Stimulated activated naive CD8-positive, alpha-beta T cell treated with anti-CD3 and anti-CD28 coated beads, Interleukin-15, Interleukin-2, amounts not matched to agents 100 U/mL and 50 U/mL, for 24 hours (primary cell): ENCODE results near the gene UBR2.

Source experiments
- ATAC-seq: fragments of 150-1000 bp; cut with Tn5 transposase; one replicate; pipeline ENCODE4 v1.10.0; 2021
- DNase-seq: peaks from one replicate; pipeline ENCODE4 v3.0.0; 2021

UBR2 gene

DNA sequence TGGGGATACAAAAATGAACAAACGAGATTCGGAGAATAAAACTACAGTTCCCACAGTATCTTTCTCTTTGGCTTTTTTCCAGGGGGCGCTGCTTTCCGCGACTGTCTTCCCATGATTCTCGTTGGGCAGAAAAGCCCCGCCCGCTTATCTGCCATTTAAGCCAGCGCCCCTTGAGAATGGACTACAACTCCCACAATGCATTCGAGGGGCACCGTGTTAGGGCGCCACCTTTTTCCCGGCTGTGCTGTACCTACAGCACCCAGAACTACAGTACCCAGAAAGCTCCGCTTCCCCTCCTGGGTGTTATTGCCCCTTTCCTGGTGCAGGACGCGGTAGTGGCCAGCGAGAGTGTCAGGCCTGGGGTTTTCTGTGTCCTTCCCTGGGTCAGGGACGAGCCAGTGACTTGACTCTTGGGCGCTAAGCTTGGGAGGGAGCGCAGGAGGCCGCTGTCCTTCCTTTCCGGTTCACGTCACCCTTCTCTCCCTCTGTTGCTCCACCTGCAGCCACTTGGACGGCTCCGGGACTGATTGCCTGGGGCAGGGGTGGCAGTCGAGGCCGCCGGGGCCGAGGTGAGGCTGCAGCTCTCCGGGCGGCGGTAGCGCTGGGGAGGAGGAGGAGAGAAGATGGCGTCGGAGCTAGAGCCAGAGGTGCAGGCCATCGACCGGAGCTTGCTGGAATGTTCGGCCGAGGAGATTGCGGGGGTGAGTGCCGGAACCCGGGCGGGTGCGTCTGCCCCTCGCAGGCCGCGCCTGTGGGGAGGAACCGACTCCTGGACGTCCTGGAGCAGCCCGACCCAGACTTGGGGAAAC lies at the start of gene UBR2:
TSS of gene UBR2 (plus strand) at position 333 of the 809 bp plus-strand sequence. CDS start at position 624, 291 bp downstream.
- peak; percentile 90 for DNase-seq
- peak; percentile 100 for ATAC-seq

DNA sequence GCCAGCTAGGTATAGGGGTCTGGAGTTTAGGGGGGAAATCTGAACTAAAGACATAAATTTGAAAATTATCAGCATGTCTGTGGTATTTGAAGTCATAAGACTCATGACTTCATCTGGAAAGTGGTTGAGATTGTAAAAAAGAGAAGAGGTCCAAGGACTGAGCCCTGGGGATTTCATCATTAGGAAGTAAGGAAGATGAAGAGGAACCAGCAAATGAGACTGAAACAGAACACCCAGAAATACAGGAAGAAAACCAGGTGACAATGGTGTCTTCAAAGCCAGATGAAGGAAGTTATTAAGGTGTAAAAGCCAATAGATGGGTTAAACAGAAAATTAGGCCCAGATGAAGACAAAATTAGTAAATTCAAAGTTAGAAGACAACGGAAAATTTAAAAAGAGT lies 49.1 kb upstream of the UBR2 start:
- no peak for ATAC-seq
- DNase-seq, result no peak

DNA sequence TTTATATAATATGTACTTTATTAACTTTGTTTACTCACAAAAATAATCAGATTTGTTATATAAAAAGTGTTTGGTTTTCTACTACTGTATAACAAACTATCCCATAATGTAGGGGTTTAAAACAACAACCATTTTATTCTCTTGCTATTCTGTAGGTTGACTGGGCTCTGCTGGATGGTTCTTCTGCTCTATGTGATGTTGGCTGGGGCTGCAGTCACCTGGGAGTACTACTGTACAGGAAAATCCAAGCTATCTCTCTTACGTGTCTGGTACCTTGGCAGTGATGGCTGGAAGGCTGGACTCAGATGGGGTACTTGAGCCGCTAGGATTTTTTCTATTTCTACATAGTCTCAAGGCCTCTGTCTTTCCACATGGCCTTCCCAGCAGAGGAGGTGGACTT lies 44.0 kb upstream of the UBR2 start:
- ATAC-seq (no peak), DNase-seq (no peak)

DNA sequence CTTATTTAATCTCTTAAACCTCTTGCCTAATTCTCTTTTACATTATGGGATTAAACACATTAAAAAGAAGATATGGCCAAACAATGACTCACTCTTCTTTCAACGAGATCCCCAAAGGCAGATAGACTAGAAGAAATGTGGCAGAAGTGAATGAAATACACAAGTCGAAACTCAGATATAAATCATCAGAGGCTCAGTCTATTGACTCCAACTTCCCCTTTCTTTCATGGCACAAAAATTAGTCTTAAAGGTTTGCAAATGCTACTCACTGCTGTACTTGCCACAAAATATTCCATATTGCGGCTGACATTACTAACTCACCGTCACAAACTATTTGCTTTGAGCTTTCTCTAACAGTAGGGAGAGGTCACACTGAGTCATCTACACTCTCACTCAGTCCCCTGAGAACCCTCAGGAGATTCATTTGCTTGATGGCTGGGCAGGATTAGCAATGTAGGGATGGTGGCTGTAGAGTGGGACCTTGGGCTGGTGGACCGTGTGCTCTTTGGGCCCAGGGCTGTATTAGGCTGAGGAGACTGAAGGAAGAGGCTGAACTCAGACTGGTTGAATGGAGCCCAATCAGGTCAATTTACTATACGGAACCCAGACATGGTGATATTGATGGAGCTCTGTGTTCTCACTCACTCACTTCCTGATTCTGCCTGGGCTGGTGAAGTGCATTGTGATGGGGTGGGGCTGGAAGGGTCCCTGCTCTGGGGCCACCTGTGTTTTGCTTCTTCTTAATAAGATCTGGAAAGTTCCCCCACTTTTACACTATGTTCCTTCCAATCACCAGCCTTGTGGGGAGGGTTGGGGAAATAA lies 42.8 kb upstream of the UBR2 start:
- peak; percentile 97 for ATAC-seq
- peak; percentile 16 for DNase-seq

DNA sequence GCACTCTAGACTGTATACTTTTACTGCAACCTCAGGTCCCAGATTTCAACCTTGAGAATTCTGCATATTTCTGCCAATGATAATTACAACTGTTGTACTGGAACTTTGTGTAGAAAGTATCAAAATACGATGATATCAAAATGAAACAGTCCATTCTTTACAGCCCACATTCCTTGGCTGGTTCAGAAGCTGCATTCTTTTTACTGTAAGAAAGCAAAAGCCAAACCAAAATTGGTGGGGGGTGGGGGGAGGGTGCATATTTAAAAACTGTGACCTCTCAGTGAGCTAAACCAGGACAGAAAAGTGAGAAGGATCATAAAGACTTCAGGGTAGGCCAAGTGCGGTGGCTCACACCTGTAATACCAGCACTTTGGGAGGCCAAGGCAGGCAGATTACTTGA lies 41.8 kb upstream of the UBR2 start:
- DNase-seq (no peak), ATAC-seq (no peak)

DNA sequence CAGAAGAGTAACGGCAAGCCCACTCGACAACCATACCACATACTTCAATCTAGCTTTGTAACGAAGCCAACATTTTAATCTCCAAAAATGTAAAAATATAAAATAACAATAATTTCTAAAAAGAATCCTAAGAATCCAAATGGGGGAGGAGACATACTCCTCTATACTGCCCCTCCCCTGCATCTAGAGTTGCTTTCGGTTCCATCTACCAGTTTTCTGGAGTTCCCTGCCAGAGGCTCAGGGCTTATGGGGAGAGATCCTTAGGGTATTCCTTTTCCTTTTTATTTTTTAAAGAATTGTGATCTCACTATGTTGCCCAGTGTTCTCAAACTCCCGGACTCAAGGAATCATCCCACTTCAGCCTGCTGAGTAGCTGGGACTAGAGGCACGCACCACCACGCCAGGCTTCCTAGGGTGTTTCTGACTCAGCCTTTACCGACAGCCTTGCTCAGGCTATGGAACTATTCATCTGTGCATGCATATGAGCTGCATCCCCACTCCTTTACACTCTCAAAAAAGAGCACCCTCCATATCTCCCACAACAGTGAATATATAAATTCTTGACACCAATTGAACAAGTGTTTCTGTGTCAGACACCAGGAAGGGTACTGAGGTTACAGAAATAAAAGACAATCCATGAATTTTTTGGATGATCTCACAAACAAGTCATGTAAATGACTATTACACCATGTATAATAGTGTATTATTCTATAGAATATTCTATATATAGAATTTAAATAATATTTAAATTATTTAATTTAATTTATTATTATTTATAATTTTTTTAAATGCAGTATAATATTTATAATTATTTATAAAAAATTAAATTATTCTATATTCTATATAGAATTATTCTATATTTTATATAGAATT lies 40.7 kb upstream of the UBR2 start:
- DNase-seq (no peak), ATAC-seq (no peak)

DNA sequence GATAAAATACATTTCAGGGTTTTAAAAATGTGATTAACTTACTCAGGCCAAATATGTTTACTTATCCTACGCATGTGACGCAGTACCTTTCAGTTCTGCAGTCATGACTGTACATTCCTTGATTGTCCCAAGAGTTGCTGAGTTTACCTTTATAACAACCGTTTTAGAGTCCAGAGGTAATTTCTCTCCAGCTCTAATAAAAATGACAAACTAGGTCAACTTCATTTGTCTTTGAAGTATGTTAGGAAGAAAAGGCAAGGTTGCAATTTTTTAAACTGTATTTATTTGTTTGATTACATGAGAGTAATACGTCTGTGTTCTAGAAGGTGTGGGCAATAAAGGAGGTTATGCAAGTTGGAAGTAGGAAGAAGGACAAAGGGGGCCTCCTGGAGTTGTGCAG lies 38.6 kb upstream of the UBR2 start:
- no peak for DNase-seq
- no peak for ATAC-seq

DNA sequence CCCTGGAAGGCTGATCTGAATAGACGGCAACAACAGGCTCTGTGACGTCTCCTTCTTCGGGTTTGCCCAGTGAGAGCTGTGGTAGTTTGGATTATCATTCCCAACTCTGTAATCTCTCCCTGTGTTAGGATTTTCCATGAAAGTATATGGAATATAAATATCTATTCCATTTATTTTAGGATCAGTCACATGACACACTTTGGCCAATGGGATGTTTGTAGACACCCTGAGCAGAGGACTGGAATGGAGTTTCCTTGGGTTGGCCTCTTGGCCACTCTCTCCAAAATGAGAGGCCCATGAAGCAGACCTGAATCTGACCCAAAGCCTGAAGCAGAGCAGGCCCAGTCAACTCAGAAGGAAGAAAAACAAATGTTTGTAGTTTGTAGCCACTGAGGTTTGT lies 37.2 kb upstream of the UBR2 start:
- no peak for DNase-seq
- ATAC-seq, result no peak

DNA sequence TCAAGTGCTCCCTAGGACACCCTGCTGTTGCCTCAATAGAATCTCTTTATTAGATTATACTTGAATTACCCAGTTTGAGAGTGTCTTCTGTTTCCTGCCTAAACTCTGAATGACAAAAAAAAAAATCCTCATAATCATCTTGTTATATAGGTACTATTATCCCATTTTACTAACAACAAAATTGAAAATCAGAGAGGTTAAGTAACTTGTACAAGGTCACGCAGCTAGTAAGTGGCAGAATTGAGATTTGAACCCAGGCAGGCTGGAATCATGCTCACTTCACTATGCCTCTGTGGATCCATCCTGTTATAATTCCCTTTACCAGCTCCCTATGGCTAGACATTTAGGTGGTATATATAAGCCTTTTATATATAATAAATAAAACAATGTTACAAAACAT lies 36.6 kb upstream of the UBR2 start:
- DNase-seq, result no peak
- ATAC-seq, result no peak

DNA sequence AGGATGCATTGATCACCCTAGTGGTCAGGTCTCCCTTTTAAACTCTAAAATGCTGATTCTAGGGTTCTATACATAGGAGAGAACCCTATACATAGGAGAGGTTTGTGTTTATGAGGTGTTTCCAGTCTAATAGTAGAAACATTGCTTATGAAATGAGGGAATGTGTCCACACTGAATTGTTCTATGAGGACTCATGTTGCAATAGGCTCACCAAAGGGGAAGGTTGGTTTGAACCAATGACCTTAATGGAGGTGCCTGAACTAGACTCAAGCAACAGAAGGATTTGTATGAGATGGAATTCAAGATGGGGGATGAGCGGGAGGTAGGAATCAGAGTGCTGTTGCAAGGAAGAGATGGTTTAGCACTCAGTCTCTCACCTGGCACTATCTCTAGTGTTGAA lies 33.5 kb upstream of the UBR2 start:
- ATAC-seq (no peak), DNase-seq (no peak)

DNA sequence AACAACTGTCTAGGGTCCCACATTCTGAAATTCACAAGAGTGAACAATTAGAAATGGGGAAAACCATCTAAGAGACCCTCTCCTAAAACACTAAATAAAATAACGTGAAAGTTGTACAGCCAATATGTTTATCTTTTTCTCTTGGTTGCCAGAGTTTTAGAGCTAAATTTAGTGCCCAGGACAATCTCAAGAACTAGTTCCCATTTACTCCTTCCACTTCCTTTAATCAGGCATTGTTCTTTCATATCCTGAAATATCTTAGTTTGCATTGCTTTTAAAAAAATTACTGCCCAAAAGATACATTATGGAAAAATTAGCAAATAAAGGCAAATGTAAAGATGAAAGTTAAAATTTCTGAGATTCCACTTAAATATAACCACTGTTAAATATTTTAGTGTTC lies 33.1 kb upstream of the UBR2 start:
- no peak for DNase-seq
- ATAC-seq, result no peak

DNA sequence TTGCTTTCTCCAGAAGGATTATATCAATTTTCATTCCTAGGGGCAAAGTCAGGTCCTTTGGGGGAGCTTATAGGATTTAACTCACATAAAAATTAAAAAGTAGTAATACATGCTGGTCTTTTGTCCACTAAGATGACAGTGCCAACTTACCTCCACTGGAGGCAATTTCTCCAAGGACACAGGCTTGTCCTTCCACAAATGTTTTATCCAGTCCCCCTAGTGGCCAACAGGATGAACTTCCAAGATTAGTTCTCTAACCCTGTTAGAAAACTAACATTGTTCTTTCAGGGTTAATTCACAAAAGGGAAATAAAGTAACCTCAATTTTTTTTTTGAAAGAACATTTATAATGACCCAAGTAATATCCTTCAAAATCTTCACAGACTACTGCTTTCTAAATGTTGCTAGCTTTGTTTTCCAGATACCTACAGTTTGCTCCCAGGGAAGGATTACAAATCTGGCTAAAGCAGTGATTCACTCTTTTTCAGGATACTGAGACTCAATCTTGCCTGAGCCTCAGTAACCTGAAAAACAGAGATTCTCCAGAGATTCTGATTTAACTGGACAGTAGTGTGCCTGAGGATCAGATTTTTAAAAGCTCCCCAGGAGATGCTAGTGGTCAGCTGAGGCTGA lies 31.7 kb upstream of the UBR2 start:
- ATAC-seq (no peak), DNase-seq (no peak)

DNA sequence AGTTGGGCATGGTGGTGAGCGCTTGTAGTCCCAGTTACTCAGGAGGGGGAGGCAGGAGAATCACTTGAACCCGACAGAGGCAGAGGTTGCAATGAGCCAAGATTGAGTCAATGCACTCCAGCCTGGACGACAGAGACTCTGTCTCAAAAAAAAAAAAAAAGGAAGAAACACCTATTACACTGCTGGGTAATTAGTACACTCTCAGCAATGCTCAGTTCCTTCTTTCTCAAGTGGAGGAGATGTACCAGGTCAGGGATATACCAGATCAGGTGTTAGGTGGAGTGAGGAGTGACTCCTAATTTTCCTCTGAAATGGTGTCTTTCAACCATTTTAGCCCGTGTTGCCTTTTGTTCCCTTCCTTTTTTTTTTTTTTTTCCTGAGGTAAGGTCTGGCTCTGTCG lies 30.0 kb upstream of the UBR2 start:
- ATAC-seq (no peak), DNase-seq (no peak)

DNA sequence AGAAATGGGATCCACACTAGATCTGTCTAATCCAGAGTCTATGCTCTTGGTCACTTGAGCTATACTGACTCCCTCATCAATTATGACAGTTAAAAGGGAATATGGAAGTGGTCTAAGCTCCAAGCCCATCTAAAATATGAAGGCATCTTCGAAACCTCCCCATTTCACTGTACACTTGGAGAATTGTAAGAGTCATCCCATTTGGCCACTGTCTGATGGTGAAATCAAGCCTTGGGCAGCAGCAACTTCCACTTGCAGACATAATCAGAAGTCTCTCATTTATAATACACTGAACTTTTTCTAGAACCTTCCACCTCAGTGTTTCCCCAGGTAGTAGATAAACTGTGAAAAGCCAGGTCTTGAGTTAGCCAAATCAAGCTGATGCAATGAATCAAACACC lies 26.3 kb upstream of the UBR2 start:
- DNase-seq, result no peak
- no peak for ATAC-seq

DNA sequence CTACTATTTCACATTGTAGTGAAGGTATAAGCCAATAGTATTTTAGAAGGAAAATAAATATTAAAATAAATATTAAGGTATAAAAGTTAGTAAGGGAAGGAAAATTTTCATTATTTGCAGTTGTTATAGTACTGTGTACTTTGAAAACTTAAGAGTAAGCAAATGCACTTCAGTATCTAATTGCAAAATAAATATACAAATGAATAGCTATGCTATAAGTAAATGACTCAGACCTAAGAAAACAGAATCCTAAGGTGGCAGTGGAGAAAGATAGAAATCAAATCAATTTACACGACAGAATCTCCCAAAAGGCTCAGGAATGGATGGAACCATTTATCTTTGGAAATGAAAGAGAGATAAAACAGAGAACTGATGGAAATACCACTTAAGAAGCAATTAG lies 24.7 kb upstream of the UBR2 start:
- DNase-seq (no peak), ATAC-seq (no peak)

DNA sequence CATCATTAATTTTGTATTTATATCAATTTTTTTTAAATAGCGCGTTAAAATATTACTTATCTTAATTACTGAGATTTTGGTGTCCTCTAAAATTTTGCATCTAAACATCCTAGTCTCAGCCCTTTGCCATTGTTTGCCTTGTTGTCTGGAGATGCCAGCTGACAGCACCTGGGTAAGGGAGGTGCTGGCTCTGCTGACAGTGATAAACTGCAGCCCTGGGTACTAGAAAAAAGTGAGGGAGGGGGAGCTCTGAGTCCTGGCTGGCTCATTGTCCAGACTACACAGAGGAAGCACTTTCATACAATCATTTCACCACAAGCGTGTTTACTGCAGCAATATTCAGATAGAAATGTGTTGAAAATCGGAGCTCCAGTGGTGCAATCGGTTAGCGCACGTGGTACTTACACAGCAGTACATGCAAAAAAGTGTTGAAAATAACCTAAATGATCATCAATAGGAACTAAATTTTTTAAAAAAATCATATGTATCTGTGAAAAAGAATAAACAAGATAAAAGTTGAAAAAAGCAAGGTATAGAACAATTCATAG lies 18.5 kb upstream of the UBR2 start:
- DNase-seq, result no peak
- no peak for ATAC-seq

DNA sequence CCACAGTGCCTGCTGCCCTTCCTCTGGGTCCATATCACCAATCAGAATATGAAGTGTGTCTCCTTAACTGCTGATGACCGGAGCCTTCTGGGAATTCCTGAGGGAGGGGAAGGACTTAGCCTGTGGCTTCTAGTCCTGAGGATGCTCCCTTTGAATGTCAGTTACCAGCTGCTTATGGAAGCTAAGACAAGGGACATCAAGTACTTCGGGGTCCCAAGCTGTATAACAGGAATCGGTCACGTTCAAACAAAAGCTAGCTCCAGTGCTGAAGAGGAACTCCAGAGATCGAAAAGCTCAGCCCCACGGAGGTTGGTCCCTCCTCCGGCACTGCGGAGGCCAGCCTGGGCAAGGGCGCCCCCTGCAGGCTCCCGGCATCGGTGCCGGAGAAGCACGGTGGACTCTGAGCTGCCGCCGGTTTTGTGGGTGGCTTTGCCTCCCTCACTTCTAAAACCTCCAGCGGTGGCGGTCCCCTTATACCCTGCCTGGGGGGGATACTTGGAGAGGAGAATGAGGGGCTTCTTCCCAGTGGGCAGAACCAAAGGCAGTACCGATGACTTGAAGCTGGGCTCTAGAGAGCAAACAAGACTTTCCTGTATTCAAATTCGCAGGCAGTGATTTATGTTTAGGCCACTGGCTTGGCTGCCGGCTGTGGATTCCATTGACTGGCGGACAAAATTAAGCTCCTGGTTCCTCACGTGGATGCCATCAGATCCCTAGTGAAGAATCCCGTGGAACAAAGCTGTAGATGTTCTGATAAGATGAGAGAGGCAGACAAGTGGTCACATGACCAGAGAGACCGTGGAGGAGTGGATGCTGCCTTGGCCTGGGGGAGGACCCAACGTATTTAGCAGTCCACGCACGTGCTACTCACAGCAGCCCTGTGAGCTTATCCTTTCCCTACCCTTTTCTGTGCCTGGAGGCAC lies 16.2 kb upstream of the UBR2 start:
- DNase-seq (peak; percentile 93), ATAC-seq (peak; percentile 97)

DNA sequence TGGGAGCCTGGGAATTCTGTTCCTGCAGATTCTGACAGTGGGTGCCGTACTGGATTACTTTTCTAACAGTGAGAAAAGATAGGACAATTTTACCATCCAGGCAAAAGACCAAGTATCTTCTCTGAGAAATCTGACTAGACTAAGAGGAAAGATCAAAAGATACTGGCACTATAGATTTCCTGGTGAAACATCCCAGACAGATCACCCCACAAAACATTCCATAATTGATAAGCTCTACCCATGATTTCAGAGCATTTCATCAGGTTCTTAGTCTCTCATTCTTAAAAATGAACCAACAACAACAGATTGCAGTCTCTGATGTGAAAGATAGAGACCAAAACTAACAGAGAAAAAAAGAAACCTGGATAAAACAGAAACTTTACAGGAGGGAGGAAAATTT lies 13.6 kb upstream of the UBR2 start:
- DNase-seq (no peak), ATAC-seq (no peak)

DNA sequence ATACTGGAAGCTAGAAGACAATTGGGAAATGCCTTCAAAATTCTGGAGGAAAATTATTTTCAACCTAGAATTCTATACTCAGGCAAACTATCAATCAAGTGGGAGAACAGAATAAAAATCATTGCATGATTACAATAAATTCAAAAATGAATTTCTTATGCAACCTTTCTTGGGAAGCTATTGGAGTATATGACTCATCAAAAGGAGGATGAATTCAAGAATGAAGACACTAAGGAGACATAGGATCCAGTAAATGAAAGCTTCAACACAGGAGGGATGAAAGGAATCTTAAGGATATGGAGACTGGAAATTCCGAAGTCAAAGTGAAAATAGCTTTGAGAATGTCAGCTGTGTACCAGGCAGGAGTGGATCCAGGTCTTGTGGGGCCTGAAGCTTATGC lies 12.6 kb upstream of the UBR2 start:
- ATAC-seq (no peak), DNase-seq (no peak)

DNA sequence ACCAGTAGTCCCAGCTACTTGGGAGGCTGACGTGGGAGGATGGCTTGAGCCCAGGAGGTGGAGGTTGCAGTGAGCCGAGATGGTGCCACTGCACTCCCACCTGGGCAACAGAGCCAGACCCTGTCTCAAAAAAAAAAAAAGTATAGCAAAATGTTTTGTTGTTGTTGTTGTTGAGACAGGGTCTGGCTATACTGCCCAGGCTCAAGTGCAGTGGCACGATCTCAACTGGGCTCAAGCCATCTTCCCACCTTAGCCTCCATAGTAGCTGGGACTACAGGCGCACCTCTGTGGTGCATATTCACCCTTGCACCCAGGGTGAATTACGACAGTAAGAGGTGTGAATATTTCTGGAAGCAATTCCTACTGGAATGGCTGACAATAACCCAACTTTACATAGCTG lies 11.4 kb upstream of the UBR2 start:
- ATAC-seq, result no peak
- DNase-seq, result no peak
